GM19463 (cell line): ENCODE results near the gene CEP55.
"Not testable (repeated sequence)": the region's sequence is repeated elsewhere in the genome, so short reads cannot be mapped to it uniquely, and the experiment has no call there.

Experiments
- ATAC-seq: cut with Tn5 transposase; IDR thresholded peaks from one replicate; pipeline ENCODE4 v1.9.1; 2021; ENCODE audit warnings: mild to moderate bottlenecking, moderate library complexity; ENCODE audit not compliant: unreplicated experiment

Gene CEP55

GRCh38 chr10:93496322-93497041, at the start of gene CEP55:
Gene CEP55, plus strand, starts transcription at chr10:93496612. Its CDS starts 3,440 bp downstream, at chr10:93500052.
- peak; percentile 99 for ATAC-seq

- ATAC-seq, result no peak
Measured at GRCh38 chr10:93447019-93447418, 49.4 kb upstream of the CEP55 start.

GRCh38 chr10:93447970-93448369, 48.4 kb upstream of the CEP55 start:
- no peak for ATAC-seq

- ATAC-seq, result no peak
Measured at GRCh38 chr10:93451244-93451947, 45.0 kb upstream of the CEP55 start.

- no peak for ATAC-seq
Measured at GRCh38 chr10:93452143-93452542, 44.3 kb upstream of the CEP55 start.

- ATAC-seq, result no peak
Measured at GRCh38 chr10:93454146-93454545, 42.3 kb upstream of the CEP55 start.

- no peak for ATAC-seq
Measured at GRCh38 chr10:93454736-93455135, 41.7 kb upstream of the CEP55 start.

GRCh38 chr10:93456480-93456879, 39.9 kb upstream of the CEP55 start:
- no peak for ATAC-seq

- no peak for ATAC-seq
Measured at GRCh38 chr10:93457511-93457910, 38.9 kb upstream of the CEP55 start.

GRCh38 chr10:93458821-93459257, 37.6 kb upstream of the CEP55 start:
- ATAC-seq, result peak; percentile 50

- no peak for ATAC-seq
Measured at GRCh38 chr10:93459466-93459865, 36.9 kb upstream of the CEP55 start.

GRCh38 chr10:93461109-93461806, 35.2 kb upstream of the CEP55 start:
- no peak for ATAC-seq

- ATAC-seq, result no peak
Measured at GRCh38 chr10:93461807-93462178, 34.6 kb upstream of the CEP55 start.

- ATAC-seq, result no peak
Measured at GRCh38 chr10:93462371-93462770, 34.0 kb upstream of the CEP55 start.

- ATAC-seq, result peak; percentile 61
Measured at GRCh38 chr10:93462881-93463280, 33.5 kb upstream of the CEP55 start.

GRCh38 chr10:93463723-93464476, 32.5 kb upstream of the CEP55 start:
- ATAC-seq, result no peak

- ATAC-seq, result no peak
Measured at GRCh38 chr10:93464776-93465388, 31.5 kb upstream of the CEP55 start.

GRCh38 chr10:93465806-93466675, 30.4 kb upstream of the CEP55 start:
- ATAC-seq, result no peak

- not testable (repeated sequence) for ATAC-seq
Measured at GRCh38 chr10:93467635-93468034, 28.8 kb upstream of the CEP55 start.
